PC-3 (cell line): ENCODE data around the gene IL3. TPM values are rescaled to one million over a fixed set of nuclear protein-coding genes. Genes with fewer than 3 reads are reported as not detected.

Experiments
- ATAC-seq: fragments of 200-7000 bp; cut with Tn5 transposase; 2 replicates; pipeline ENCODE4 v1.9.1; 2020; ENCODE audit warnings: mild to moderate bottlenecking, moderate library complexity
- BruUV-seq: library from RNA; stranded (reverse); fragments of 400-500 nt; replicated peaks from 2 replicates; lab custom pipeline; 2021; lab: Mats Ljungman, UMichigan
- CTCF ChIA-PET: fragments of 300-600 bp; sonication (Branson Sonifier 250); formaldehyde crosslinking; loops from one replicate; lab custom pipeline; 2022; ENCODE audit warnings: antibody characterized with exemption; lab: Charles Lee
- POLR2A ChIA-PET: fragments of 300-600 bp; sonication (Branson Sonifier 250); formaldehyde crosslinking; loops from one replicate; lab custom pipeline; 2022; ENCODE audit warnings: antibody characterized with exemption; ENCODE audit not compliant: unreplicated experiment; lab: Charles Lee
- DNase-seq: peaks from one replicate; pipeline ENCODE4 v3.0.0-alpha.2; 2015
- H2AFZ ChIP-seq: fragments of 300-600 bp; sonication (generic); 2 replicates; pipeline ENCODE4 v1.6.0; 2016; ENCODE audit warnings: antibody characterized with exemption, low read length
- H3F3A ChIP-seq: fragments of 300-600 bp; sonication (generic); one replicate; pipeline ENCODE4 v1.6.0; 2017; ENCODE audit warnings: antibody characterized with exemption, low read length, control low read depth, mild to moderate bottlenecking; ENCODE audit not compliant: unreplicated experiment
- H3K27ac ChIP-seq: fragments of 300-600 bp; sonication (generic); 2 replicates; pipeline ENCODE4 v1.5.1; 2016; ENCODE audit warnings: mild to moderate bottlenecking, low read length
- H3K27me3 ChIP-seq: fragments of 300-600 bp; sonication (generic); 2 replicates; pipeline ENCODE4 v1.6.1; 2016; ENCODE audit warnings: low read length, mixed read lengths
- H3K36me3 ChIP-seq: fragments of 300-600 bp; sonication (generic); 2 replicates; pipeline ENCODE4 v1.6.1; 2016; ENCODE audit warnings: low read depth, mixed run types, low read length, mixed read lengths
- H3K4me1 ChIP-seq: fragments of 300-600 bp; sonication (generic); 2 replicates; pipeline ENCODE4 v1.5.1; 2016; ENCODE audit warnings: low read length; ENCODE audit not compliant: insufficient read depth
- H3K4me2 ChIP-seq: fragments of 300-600 bp; sonication (generic); 2 replicates; pipeline ENCODE4 v1.6.0; 2016; ENCODE audit warnings: low read length
- H3K4me3 ChIP-seq: fragments of 300-600 bp; sonication (generic); 2 replicates; pipeline ENCODE4 v1.5.1; 2016; ENCODE audit warnings: mild to moderate bottlenecking, low read length, mixed read lengths
- H3K79me2 ChIP-seq: fragments of 300-600 bp; sonication (generic); 2 replicates; pipeline ENCODE4 v1.6.1; 2017; ENCODE audit warnings: low read length, mixed read lengths
- H3K9ac ChIP-seq: fragments of 300-600 bp; sonication (generic); 2 replicates; pipeline ENCODE4 v1.6.0; 2016; ENCODE audit warnings: mild to moderate bottlenecking, low read length
- H3K9me2 ChIP-seq: fragments of 300-600 bp; sonication (generic); replicated peaks from 2 replicates; pipeline ENCODE4 v1.6.1; 2016; ENCODE audit warnings: mixed run types, low read length, mixed read lengths
- H3K9me3 ChIP-seq: fragments of 300-600 bp; sonication (generic); 2 replicates; pipeline ENCODE4 v1.6.1; 2016; ENCODE audit warnings: low read length, mixed read lengths
- H4K20me1 ChIP-seq: fragments of 300-600 bp; sonication (generic); 2 replicates; pipeline ENCODE4 v1.6.1; 2016; ENCODE audit warnings: low read length, mixed read lengths
- EZH2 ChIP-seq: fragments of 300-600 bp; sonication (generic); IDR thresholded peaks from one replicate; pipeline ENCODE4 v1.6.1; 2017; ENCODE audit warnings: antibody characterized with exemption, mild to moderate bottlenecking, low read length; ENCODE audit not compliant: unreplicated experiment
- EZH2phosphoT487 ChIP-seq: fragments of 300-600 bp; sonication (generic); IDR thresholded peaks from 2 replicates; pipeline ENCODE4 v1.6.1; 2018; ENCODE audit warnings: mild to moderate bottlenecking, antibody characterized with exemption, low read length, borderline replicate concordance
- intact Hi-C: fragments of 100-400 bp; cut with micrococcal nuclease; formaldehyde crosslinking; loops from 2 replicates; pipeline ENCODE4 v1.9.0; 2023
- total RNA-seq: library from RNA; depleted of rRNA; stranded (reverse); fragments of >200 nt; gene quantifications from 2 replicates; pipeline ENCODE4 v1.2.3, GENCODE V29; 2014
- TF ChIP-seq, protein P1 (sequence below): fragments of 300-600 bp; sonication (generic); conservative IDR thresholded peaks from 2 replicates; pipeline ENCODE4 v1.5.1; 2017; ENCODE audit warnings: antibody characterized with exemption, low read depth, mild to moderate bottlenecking, low read length

The IL3 gene
- total RNA-seq, 1 experiment from 2014 or later: not detected

GRCh38 chr5:132054031-132054696 is 6.3 kb upstream of the IL3 start:
- intact Hi-C loops: no loop called here
- H3F3A ChIP-seq: no peaks in the 10 kb centered on the region
- H3K9me3 ChIP-seq: no peaks in the 10 kb centered on the region
- no peaks in the 10 kb centered on the region for H3K79me2 ChIP-seq
- BruUV-seq: no TSS peak
- H2AFZ ChIP-seq: no peak overlapping the region
- no peak overlapping the region for H3K4me2 ChIP-seq
- TF ChIP-seq, protein P1, sequence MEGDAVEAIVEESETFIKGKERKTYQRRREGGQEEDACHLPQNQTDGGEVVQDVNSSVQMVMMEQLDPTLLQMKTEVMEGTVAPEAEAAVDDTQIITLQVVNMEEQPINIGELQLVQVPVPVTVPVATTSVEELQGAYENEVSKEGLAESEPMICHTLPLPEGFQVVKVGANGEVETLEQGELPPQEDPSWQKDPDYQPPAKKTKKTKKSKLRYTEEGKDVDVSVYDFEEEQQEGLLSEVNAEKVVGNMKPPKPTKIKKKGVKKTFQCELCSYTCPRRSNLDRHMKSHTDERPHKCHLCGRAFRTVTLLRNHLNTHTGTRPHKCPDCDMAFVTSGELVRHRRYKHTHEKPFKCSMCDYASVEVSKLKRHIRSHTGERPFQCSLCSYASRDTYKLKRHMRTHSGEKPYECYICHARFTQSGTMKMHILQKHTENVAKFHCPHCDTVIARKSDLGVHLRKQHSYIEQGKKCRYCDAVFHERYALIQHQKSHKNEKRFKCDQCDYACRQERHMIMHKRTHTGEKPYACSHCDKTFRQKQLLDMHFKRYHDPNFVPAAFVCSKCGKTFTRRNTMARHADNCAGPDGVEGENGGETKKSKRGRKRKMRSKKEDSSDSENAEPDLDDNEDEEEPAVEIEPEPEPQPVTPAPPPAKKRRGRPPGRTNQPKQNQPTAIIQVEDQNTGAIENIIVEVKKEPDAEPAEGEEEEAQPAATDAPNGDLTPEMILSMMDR: no peak
- no peak for TF ChIP-seq EZH2
- no peak for TF ChIP-seq EZH2phosphoT487
- H3K27me3 ChIP-seq: no peaks in the 10 kb centered on the region
- H3K9ac ChIP-seq: no peak overlapping the region
- no peak overlapping the region for H3K27ac ChIP-seq
- CTCF ChIA-PET: no interaction called here
- H4K20me1 ChIP-seq: no peaks in the 10 kb centered on the region
- no peaks in the 10 kb centered on the region for H3K36me3 ChIP-seq
- H3K4me1 ChIP-seq: no peaks in the 10 kb centered on the region
- H3K9me2 ChIP-seq: no peaks in the 10 kb centered on the region
- no peak for ATAC-seq
- DNase-seq: no peak
- H3K4me3 ChIP-seq: no peak overlapping the region
- POLR2A ChIA-PET: no interaction called here

DNA sequence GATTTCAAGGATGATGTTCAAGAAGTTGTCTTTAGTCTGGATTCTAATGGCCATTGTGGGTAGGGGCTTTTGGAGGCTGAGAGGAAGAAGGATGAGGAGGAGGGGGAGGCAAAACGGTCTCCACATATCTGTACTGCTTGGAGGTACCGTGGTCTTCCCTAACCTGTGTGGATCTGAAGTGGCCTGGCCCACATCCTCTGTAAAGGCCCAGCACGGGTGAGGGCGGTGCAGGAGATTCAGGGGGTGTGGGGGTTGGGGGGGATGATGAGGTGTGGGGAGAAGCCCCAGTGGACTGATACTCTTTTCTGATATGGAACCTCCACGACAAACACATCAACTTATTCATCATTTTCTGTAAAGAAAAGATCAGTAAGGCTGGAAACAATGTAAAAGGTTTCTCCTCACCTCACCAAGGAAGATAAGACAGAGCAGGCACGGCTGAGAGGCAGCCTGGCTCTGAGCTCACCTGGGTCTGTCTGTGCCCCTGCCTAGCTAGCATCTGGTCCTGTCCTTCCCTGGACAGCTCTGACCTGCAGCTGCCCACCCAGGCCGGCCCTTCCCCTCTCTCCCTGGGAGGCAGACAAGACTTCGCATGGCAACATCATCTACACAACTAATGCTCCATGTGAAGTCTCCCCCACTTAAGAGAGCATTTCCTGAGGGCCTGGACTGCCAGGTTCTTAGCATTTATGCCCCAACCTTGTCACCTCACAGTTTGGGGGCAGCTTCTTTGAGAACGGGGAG is 5.6 kb upstream of the IL3 start:
- no peaks in the 10 kb centered on the region for H3K36me3 ChIP-seq
- H3K9ac ChIP-seq: no peak overlapping the region
- no peak overlapping the region for H3K4me2 ChIP-seq
- POLR2A ChIA-PET: no interaction called here
- no peak overlapping the region for H3K27ac ChIP-seq
- no peaks in the 10 kb centered on the region for H3K79me2 ChIP-seq
- ATAC-seq (no peak), DNase-seq (no peak)
- no peak overlapping the region for H2AFZ ChIP-seq
- H3K9me3 ChIP-seq: no peaks in the 10 kb centered on the region
- H3K27me3 ChIP-seq: no peaks in the 10 kb centered on the region
- H3K4me3 ChIP-seq: no peak overlapping the region
- intact Hi-C loops: no loop called here
- no peak for TF ChIP-seq EZH2
- no peak for TF ChIP-seq EZH2phosphoT487
- TF ChIP-seq, protein P1: no peak
- BruUV-seq: no TSS peak
- H3K9me2 ChIP-seq: no peaks in the 10 kb centered on the region
- H3K4me1 ChIP-seq: no peaks in the 10 kb centered on the region
- H3F3A ChIP-seq: no peaks in the 10 kb centered on the region
- CTCF ChIA-PET: no interaction called here
- no peaks in the 10 kb centered on the region for H4K20me1 ChIP-seq

DNA sequence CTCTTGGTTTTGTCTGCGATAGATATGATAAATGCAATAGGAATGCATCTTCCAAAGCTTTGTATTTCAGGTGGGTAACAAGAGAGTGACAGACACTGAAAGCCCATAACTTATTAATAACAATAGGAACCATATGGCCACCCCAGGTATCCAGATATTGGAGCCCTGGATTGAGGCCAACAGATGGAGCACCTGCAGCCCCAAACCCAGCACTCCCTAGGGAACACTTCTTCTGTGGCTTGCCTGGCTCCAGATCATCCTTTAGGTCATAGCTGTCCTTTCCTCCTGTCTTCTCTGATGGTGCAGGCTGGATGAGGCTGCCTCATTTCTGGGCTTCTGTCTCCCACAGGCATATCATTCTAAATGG is 5.0 kb upstream of the IL3 start:
- Histone ChIP-seq H2AFZ (no peak overlapping the region), H3K27me3 (no peaks in the 10 kb centered on the region), H3F3A (no peaks in the 10 kb centered on the region), H3K4me1 (no peaks in the 10 kb centered on the region), H3K4me3 (no peak overlapping the region), H3K9ac (no peak overlapping the region), H3K9me3 (no peaks in the 10 kb centered on the region), H3K36me3 (no peaks in the 10 kb centered on the region), H4K20me1 (no peaks in the 10 kb centered on the region), H3K9me2 (no peaks in the 10 kb centered on the region), H3K4me2 (no peak overlapping the region), H3K79me2 (no peaks in the 10 kb centered on the region), H3K27ac (no peak overlapping the region)
- DNase-seq (no peak), ATAC-seq (no peak)
- no TSS peak for BruUV-seq
- TF ChIP-seq EZH2: no peak
- TF ChIP-seq, protein P1: no peak
- no peak for TF ChIP-seq EZH2phosphoT487
- ChIA-PET POLR2A (no interaction called here), CTCF (no interaction called here)
- intact Hi-C loops: no loop called here
